SW480 (cell line): ENCODE results near the gene LRRC70.

Experiments
- DNase-seq: peaks from one replicate; pipeline ENCODE4 v3.0.0-alpha.2; 2016; ENCODE audit warnings: low spot score

LRRC70 gene

GRCh38 chr5:62575489-62575888 is 3.1 kb upstream of the LRRC70 start:
- no peak for DNase-seq

GRCh38 chr5:62576570-62577170 is 1.9 kb upstream of the LRRC70 start:
- DNase-seq = no peak

- DNase-seq = no peak
Measured at GRCh38 chr5:62577488-62577887, 1.1 kb upstream of the LRRC70 start.

- no peak for DNase-seq
Measured at GRCh38 chr5:62579761-62580160, 1.1 kb downstream of the LRRC70 start.

- no peak for DNase-seq
Measured at GRCh38 chr5:62581836-62582597, 3.4 kb downstream of the LRRC70 start.

GRCh38 chr5:62584391-62584790 is 5.8 kb downstream of the LRRC70 start:
- DNase-seq = no peak

- no peak for DNase-seq
Measured at GRCh38 chr5:62585306-62585705, 6.7 kb downstream of the LRRC70 start.

GRCh38 chr5:62585751-62586150 is 7.1 kb downstream of the LRRC70 start:
- DNase-seq = no peak

- no peak for DNase-seq
Measured at GRCh38 chr5:62587737-62588136, 9.1 kb downstream of the LRRC70 start.

GRCh38 chr5:62588668-62589067 is 10.0 kb downstream of the LRRC70 start:
- DNase-seq = no peak

- no peak for DNase-seq
Measured at GRCh38 chr5:62589504-62589903, 10.9 kb downstream of the LRRC70 start.

- DNase-seq = no peak
Measured at GRCh38 chr5:62590387-62590786, 11.8 kb downstream of the LRRC70 start.

GRCh38 chr5:62592558-62592957 is 13.9 kb downstream of the LRRC70 start:
- DNase-seq = no peak

- no peak for DNase-seq
Measured at GRCh38 chr5:62593331-62593730, 14.7 kb downstream of the LRRC70 start.

GRCh38 chr5:62594364-62594984 is 15.9 kb downstream of the LRRC70 start:
- no peak for DNase-seq

GRCh38 chr5:62596096-62596495 is 17.5 kb downstream of the LRRC70 start:
- DNase-seq = no peak

GRCh38 chr5:62596691-62597090 is 18.1 kb downstream of the LRRC70 start:
- DNase-seq = no peak

- DNase-seq = no peak
Measured at GRCh38 chr5:62597314-62597713, 18.7 kb downstream of the LRRC70 start.

- no peak for DNase-seq
Measured at GRCh38 chr5:62600560-62601252, 22.1 kb downstream of the LRRC70 start.

GRCh38 chr5:62603934-62604333 is 25.3 kb downstream of the LRRC70 start:
- DNase-seq = no peak

GRCh38 chr5:62605638-62606037 is 27.0 kb downstream of the LRRC70 start:
- no peak for DNase-seq

- DNase-seq = no peak
Measured at GRCh38 chr5:62606878-62607277, 28.3 kb downstream of the LRRC70 start.

- DNase-seq = no peak
Measured at GRCh38 chr5:62607615-62608014, 29.0 kb downstream of the LRRC70 start.
